ENCODE results near the gene ARHGAP24.

ARHGAP24 gene

GRCh38 chr4:85769009-85769408, 294.1 kb downstream of the ARHGAP24 start:
- in situ Hi-C loops (cut with MboI; ENCODE audit: low sequenced_read_pairs), result no loop called here

- in situ Hi-C loops (cut with MboI; ENCODE audit: low sequenced_read_pairs), result no loop called here
Measured at GRCh38 chr4:85772470-85772869, 297.5 kb downstream of the ARHGAP24 start.

GRCh38 chr4:85773372-85773771, 298.4 kb downstream of the ARHGAP24 start:
- in situ Hi-C loops (cut with MboI; ENCODE audit: low sequenced_read_pairs), result no loop called here

GRCh38 chr4:85774000-85774399, 299.1 kb downstream of the ARHGAP24 start:
- in situ Hi-C loops (cut with MboI; ENCODE audit: low sequenced_read_pairs), result no loop called here

- in situ Hi-C loops (cut with MboI; ENCODE audit: low sequenced_read_pairs), result no loop called here
Measured at GRCh38 chr4:85774489-85774888, 299.5 kb downstream of the ARHGAP24 start.

GRCh38 chr4:85776096-85776495, 301.1 kb downstream of the ARHGAP24 start:
- in situ Hi-C loops (cut with MboI; ENCODE audit: low sequenced_read_pairs), result no loop called here

GRCh38 chr4:85776579-85776978, 301.6 kb downstream of the ARHGAP24 start:
- in situ Hi-C loops (cut with MboI; ENCODE audit: low sequenced_read_pairs), result no loop called here

- in situ Hi-C loops (cut with MboI; ENCODE audit: low sequenced_read_pairs), result no loop called here
Measured at GRCh38 chr4:85777908-85778631, 303.1 kb downstream of the ARHGAP24 start.

GRCh38 chr4:85778632-85779131, 303.7 kb downstream of the ARHGAP24 start:
- in situ Hi-C loops (cut with MboI; ENCODE audit: low sequenced_read_pairs), result no loop called here

GRCh38 chr4:85779165-85779564, 304.2 kb downstream of the ARHGAP24 start:
- in situ Hi-C loops (cut with MboI; ENCODE audit: low sequenced_read_pairs), result no loop called here

GRCh38 chr4:85780664-85781063, 305.7 kb downstream of the ARHGAP24 start:
- in situ Hi-C loops (cut with MboI; ENCODE audit: low sequenced_read_pairs), result no loop called here

GRCh38 chr4:85783483-85783882, 308.5 kb downstream of the ARHGAP24 start:
- in situ Hi-C loops (cut with MboI; ENCODE audit: low sequenced_read_pairs), result no loop called here

GRCh38 chr4:85783900-85784299, 308.9 kb downstream of the ARHGAP24 start:
- in situ Hi-C loops (cut with MboI; ENCODE audit: low sequenced_read_pairs), result no loop called here

GRCh38 chr4:85784348-85784747, 309.4 kb downstream of the ARHGAP24 start:
- in situ Hi-C loops (cut with MboI; ENCODE audit: low sequenced_read_pairs), result no loop called here

GRCh38 chr4:85784947-85785346, 310.0 kb downstream of the ARHGAP24 start:
- in situ Hi-C loops (cut with MboI; ENCODE audit: low sequenced_read_pairs), result no loop called here

GRCh38 chr4:85787133-85787532, 312.2 kb downstream of the ARHGAP24 start:
- in situ Hi-C loops (cut with MboI; ENCODE audit: low sequenced_read_pairs), result no loop called here

GRCh38 chr4:85788604-85789003, 313.7 kb downstream of the ARHGAP24 start:
- in situ Hi-C loops (cut with MboI; ENCODE audit: low sequenced_read_pairs), result no loop called here

GRCh38 chr4:85789241-85789640, 314.3 kb downstream of the ARHGAP24 start:
- in situ Hi-C loops (cut with MboI; ENCODE audit: low sequenced_read_pairs), result no loop called here

- in situ Hi-C loops (cut with MboI; ENCODE audit: low sequenced_read_pairs), result no loop called here
Measured at GRCh38 chr4:85790582-85790981, 315.6 kb downstream of the ARHGAP24 start.

- in situ Hi-C loops (cut with MboI; ENCODE audit: low sequenced_read_pairs), result no loop called here
Measured at GRCh38 chr4:85792376-85793232, 317.7 kb downstream of the ARHGAP24 start.

- in situ Hi-C loops (cut with MboI; ENCODE audit: low sequenced_read_pairs), result no loop called here
Measured at GRCh38 chr4:85793233-85793585, 318.3 kb downstream of the ARHGAP24 start.
